ENCODE results near the gene HOXA9. TPM values are rescaled to one million over a fixed set of nuclear protein-coding genes. Genes with fewer than 3 reads are reported as not detected.

HOXA9 gene
- total and polyA plus RNA-seq, 2 of the 4 experiments (the other 2 are of a cell fraction): 0.18 to 0.32 TPM

GRCh38 chr7:27141137-27141922 is 24.0 kb downstream of the HOXA9 start:
- H3K56ac ChIP-seq (ENCODE audit: extremely low read depth, insufficient read depth, low read length): peak overlapping the region; percentile 92
- H3K4ac ChIP-seq (ENCODE audit: low read depth, low read length): peak overlapping the region; percentile 80
- intact Hi-C loops (cut with micrococcal nuclease) (loop anchor here (5.0 kb wide), 1 partner anchor 1249 kb away; no protein-coding TSS in a partner anchor), dilution Hi-C loops (cut with HindIII; ENCODE audit: low sequenced_read_pairs, unreplicated experiment) (no loop called here), in situ Hi-C loops (cut with MboI; ENCODE audit: low sequenced_read_pairs) (loop anchor here (5.0 to 10.0 kb wide), 3 partner anchors 39 to 947 kb away; partner anchors contain the start of gene HOXA2)
- no peaks in the 10 kb centered on the region for H4K20me1 ChIP-seq (ENCODE audit: insufficient read depth, low read length)
- peak overlapping the region; percentile 87 for H4K8ac ChIP-seq (ENCODE audit: low read depth in 2 of 2, low read length in 2 of 2)
- H3K18ac ChIP-seq (ENCODE audit: low read depth, low read length): peak overlapping the region; percentile 90
- peak overlapping the region; percentile 95 for H3K14ac ChIP-seq (replicated peaks; ENCODE audit: low read depth, low read length)
- CTCF ChIA-PET: interaction anchor here (0.6 to 2.0 kb wide), 11 partner anchors 9 to 772 kb away, joined by 3 to 9 read pairs (median 4); partner anchors contain the start of gene HOXA4
- no peak for ATAC-seq (ENCODE audit: low read depth)
- 0% methylated on average over 3 of the region's 18 CpGs; no CpG with 5 or more reads in 1 of the 2 experiments for WGBS, 2 experiments (ENCODE audit: extremely low coverage in 2 of 2, insufficient read length in 1 of 2)
- peak overlapping the region; percentile 94 for H3K4me2 ChIP-seq (ENCODE audit: low read depth, low read length)
- H4K5ac ChIP-seq (ENCODE audit: low read depth, low read length): peak overlapping the region; percentile 94
- H2BK120ac ChIP-seq (ENCODE audit: low read depth, low read length): peak overlapping the region; percentile 81
- peak overlapping the region; percentile 93 for H3K27ac ChIP-seq (ENCODE audit: insufficient read depth, low read length)
- H3K4me3 ChIP-seq (ENCODE audit: insufficient read depth, low read depth, low read length): peak overlapping the region; percentile 93
- peak overlapping the region; percentile 90 for H2AFZ ChIP-seq (replicated peaks; ENCODE audit: low read length, poor library complexity)
- no peak for DNase-seq
- BruUV-seq (replicated peaks): no TSS peak
- H3K23ac ChIP-seq (ENCODE audit: low read depth, low read length): peak overlapping the region; percentile 99
- H2BK15ac ChIP-seq (ENCODE audit: low read depth, low read length): peak overlapping the region; percentile 12; the same call in 2 of the 3 replicates
- H3K9ac ChIP-seq (ENCODE audit: low read depth, low read length): peak overlapping the region; percentile 89
- peak overlapping the region; percentile 9; the same call in 1 of the 2 replicates for H2BK20ac ChIP-seq (ENCODE audit: low read depth, low read length)
- no peaks in the 10 kb centered on the region for H3K27me3 ChIP-seq (ENCODE audit: control insufficient read depth, insufficient read depth, low read length)
- H3K36me3 ChIP-seq (ENCODE audit: control insufficient read depth, insufficient read depth, low read length): peaks cover 9% of the 10 kb centered on the region
- H3K4me1 ChIP-seq (ENCODE audit: control insufficient read depth, insufficient read depth, low read length): peaks cover 13% of the 10 kb centered on the region
- peak overlapping the region; percentile 85 for H4K91ac ChIP-seq (ENCODE audit: insufficient read depth, low read depth, low read length)
- peaks cover 4 to 36% of the 10 kb centered on the region in 2 experiments; a peak in 3 of 4 replicates for H3K79me1 ChIP-seq (ENCODE audit: low read depth in 1 of 2, low read length in 2 of 2)
- H3K9me1 ChIP-seq (ENCODE audit: insufficient read depth, low read length): no peaks in the 10 kb centered on the region
- H2AK5ac ChIP-seq (ENCODE audit: low read depth, low read length): peak overlapping the region; percentile 62; the same call in 1 of the 2 replicates
- H2BK5ac ChIP-seq (ENCODE audit: low read depth, low read length, poor library complexity, severe bottlenecking): peak overlapping the region; percentile 89
- POLR2A ChIA-PET (ENCODE audit: unreplicated experiment): interaction anchor here (0.6 to 0.9 kb wide), 5 partner anchors 10 to 356 kb away, joined by 3 to 11 read pairs (median 5); no protein-coding TSS in a partner anchor
- peak overlapping the region; percentile 82 for H2AK9ac ChIP-seq (replicated peaks; ENCODE audit: low read depth, low read length, poor library complexity)
- H3K9me3 ChIP-seq (ENCODE audit: control insufficient read depth, insufficient read depth, low read length): no peaks in the 10 kb centered on the region
- TF ChIP-seq FOS (IDR thresholded peaks at IDR 0.05; ENCODE audit: low read depth, low read length) (no peak), BHLHE40 (IDR thresholded peaks at IDR 0.05; ENCODE audit: low read depth, low read length) (no peak), SMC3 (IDR thresholded peaks at IDR 0.05; ENCODE audit: low read depth, low read length) (no peak), ELK1 (IDR thresholded peaks at IDR 0.05; ENCODE audit: borderline replicate concordance, low read depth, low read length) (no peak), RCOR1 (IDR thresholded peaks at IDR 0.05; ENCODE audit: insufficient replicate concordance, low read length) (no peak), CHD1 (IDR thresholded peaks at IDR 0.05; ENCODE audit: low read depth, low read length) (no peak), MAZ (IDR thresholded peaks at IDR 0.05; ENCODE audit: borderline replicate concordance, low read depth, low read length) (no peak), CTCF (conservative IDR thresholded peaks at IDR 0.05; ENCODE audit: low read depth, low read length) (no peak), POLR2A (IDR thresholded peaks at IDR 0.05; ENCODE audit: low read depth, low read length) (no peak; the same call in 1 of the 2 replicates), RAD21 (IDR thresholded peaks at IDR 0.05; ENCODE audit: low read length) (no peak), RFX5 (IDR thresholded peaks at IDR 0.05; ENCODE audit: low read depth, low read length) (no peak), MXI1 (IDR thresholded peaks at IDR 0.05; ENCODE audit: borderline replicate concordance, low read depth, low read length) (no peak)
- TF ChIP-seq, protein P1, sequence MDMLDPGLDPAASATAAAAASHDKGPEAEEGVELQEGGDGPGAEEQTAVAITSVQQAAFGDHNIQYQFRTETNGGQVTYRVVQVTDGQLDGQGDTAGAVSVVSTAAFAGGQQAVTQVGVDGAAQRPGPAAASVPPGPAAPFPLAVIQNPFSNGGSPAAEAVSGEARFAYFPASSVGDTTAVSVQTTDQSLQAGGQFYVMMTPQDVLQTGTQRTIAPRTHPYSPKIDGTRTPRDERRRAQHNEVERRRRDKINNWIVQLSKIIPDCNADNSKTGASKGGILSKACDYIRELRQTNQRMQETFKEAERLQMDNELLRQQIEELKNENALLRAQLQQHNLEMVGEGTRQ (IDR thresholded peaks at IDR 0.05; ENCODE audit: low read depth, low read length): no peak

Data from IMR-90 (cell line).